Measurements from ENCODE around the gene BABAM1.
"Not testable (repeated sequence)": the region's sequence is repeated elsewhere in the genome, so short reads cannot be mapped to it uniquely, and the experiment has no call there.

Gene BABAM1

GRCh38 chr19:17243830-17244617 is 23.2 kb upstream of the BABAM1 start:
- no peak for DNase-seq

DNA sequence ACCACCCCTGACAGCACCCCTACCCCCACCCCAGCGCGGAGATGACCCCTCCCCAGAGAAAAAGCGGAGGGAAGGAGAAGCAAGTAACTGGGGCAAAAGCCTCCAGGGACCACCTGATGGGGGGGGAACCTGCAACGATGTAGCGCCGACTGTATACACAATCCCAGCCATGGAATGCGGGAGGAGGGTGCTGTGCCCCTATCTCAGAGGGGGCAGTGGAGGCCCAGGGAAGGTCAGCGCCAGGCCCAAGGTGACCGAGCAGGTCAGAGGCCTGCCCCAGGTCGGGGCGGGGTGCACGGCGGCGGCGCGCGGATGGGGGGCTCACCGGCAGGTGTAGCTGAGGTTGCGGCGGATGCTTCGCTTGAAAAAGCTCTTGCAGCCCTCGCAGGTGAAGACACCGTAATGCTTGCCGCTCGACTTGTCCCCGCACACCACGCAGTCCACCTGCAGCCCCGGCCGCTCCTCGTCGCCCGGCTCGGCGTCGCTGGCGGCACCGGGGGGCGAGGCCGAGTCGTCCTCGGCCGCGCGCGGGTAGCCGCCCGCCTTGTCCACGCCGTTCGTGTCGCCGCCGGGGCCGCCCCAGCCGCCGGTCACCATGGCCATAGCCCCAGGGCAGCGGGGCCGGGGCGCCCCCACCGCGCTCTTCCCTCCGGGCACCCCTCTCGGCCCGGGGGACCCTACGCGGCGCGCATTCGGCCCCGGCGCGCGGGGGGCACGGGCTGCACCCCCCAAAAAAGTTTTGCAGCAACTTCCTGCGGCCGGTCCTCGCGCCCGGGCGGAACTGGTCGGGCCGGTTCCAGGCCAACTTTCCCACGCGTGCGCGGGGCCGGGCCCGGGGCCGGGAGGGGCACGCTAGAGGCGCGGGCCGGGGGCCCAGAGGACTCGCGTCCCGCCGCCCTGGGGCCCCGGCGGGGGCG is 22.4 kb upstream of the BABAM1 start:
- no peak for DNase-seq

GRCh38 chr19:17245535-17245984 is 21.7 kb upstream of the BABAM1 start, which contains the start of gene NR2F6:
TSS of gene NR2F6 (minus strand) at chr19:17245919. CDS start at chr19:17245220, 699 bp downstream.
- DNase-seq: no peak

DNA sequence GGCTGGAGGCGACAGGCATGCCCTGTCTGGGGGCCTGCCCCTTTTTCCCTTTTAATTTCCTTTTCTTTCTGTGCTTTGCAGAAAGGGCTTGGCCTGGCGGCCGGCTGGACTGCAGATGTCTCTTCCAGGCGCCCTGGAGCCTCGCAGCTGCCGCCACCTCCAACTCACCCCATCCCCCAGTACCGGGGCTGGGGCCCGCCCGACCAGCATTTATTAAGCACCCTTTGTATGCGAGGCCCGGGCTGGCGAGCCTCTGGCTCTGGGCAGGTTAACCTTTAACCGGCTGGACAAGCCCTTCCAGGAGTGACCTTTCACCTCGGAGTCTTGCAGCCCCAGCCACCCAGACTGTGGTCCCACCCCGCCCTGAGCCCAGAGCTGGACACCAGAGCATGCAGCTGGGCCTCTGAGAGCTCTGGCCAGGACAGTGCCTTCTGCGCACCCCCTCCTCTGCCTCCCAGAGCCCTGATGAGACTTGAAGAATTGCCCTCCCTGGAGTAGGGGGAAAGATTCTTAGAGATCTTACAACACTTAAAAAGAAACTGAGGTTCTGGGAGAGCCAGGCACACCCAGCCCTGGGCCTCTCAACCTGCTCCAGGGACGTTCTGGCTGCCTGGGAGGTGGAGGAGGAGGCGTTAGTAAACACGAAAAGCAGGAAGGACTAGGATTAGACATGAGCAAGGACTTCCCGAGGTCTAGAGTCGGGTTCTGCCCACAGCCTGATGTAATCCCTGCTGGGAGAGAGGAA is 20.4 kb upstream of the BABAM1 start:
- DNase-seq: no peak

GRCh38 chr19:17248011-17248776 is 19.0 kb upstream of the BABAM1 start:
- DNase-seq: no peak

DNA sequence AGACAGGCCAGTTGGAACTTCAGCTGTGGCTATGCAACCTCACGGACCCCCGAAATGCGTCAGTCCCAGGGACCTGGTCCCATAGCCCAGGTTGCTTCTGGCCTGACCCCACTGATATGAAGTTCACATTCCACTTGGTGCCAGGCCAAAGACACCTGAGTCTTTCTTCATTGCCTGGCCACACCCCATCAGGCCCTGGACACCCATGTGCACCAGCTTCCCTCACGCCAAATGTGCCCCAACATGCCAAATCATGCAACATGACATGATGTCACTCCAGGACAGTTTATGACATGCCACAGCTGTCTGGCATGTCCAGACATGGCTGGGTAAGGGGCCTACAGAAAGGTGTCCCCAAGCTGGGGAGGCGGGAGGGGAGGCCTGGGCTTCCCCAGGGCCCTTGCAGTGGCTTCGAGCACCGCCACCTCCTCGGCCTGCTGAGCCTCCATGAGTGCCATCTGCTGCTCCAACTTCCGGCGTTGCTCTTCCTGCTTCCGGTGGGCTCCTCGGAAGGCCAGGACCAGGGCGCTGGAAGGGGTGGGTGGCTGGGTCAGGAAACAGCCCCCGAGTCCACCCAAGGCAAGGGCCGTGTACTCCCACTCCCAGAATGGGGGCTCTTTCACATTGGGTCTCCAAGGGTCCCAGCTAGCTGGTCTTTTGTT is 17.2 kb upstream of the BABAM1 start:
- no peak for DNase-seq

DNA sequence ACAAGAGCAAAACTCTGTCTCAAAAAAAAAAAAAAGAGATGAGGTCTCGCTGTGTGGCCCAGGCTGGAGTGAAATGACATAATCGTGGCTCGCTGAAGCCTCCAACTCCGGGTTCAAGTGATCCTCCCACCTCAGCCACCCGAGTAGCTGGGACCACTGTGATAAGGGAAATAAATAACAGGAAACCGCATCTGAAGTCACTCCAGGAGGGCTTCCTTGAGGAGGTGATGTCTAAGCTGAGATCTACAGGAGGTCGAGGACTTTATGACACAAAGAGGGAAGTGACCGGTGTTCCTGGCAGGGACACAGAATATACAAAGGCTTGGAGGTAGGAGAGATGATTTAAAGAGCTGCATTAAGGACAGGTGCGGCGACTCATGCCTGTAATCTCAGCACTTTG is 12.6 kb upstream of the BABAM1 start:
- DNase-seq: no peak

- no peak for DNase-seq
These were observed 12.1 kb upstream of the BABAM1 start for GRCh38 chr19:17255150-17255621.

GRCh38 chr19:17256130-17256529 is 11.1 kb upstream of the BABAM1 start:
- DNase-seq: no peak

GRCh38 chr19:17259118-17259780 is 8.0 kb upstream of the BABAM1 start:
- no peak for DNase-seq

- DNase-seq: no peak
These were observed 7.3 kb upstream of the BABAM1 start for GRCh38 chr19:17259934-17260333.

DNA sequence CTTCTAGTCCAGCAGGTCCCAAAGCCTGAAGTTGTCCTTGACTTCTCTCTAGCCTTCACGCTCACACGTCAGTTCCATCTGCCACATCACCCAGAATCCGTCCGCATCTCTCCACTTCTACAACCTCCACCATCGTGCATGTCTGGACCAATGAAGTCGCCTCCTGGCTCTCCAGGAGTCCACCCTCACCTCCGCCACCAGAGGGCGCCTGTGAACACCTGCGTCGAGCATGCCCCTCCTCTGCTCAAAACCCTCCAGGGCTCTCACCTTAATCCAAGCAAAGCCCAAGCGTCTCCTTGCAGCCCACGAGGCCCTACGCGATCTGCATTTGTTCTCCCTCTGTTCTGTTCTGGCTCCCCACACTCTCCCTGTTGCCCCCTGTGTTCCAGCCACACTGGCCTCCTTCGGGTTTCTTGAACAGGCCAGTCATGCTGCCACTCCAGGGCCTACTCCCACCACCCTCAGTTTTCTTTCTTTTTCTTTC is 6.4 kb upstream of the BABAM1 start:
- DNase-seq: peak; percentile 75

- DNase-seq: no peak
These were observed 4.7 kb upstream of the BABAM1 start for GRCh38 chr19:17262557-17262956.

GRCh38 chr19:17263712-17264640 is 3.3 kb upstream of the BABAM1 start:
- DNase-seq: no peak

GRCh38 chr19:17264641-17264979 is 2.6 kb upstream of the BABAM1 start, which contains the start of gene USHBP1:
TSS of gene USHBP1 (minus strand) at chr19:17264745. CDS start at chr19:17264299, 446 bp downstream.
- no peak for DNase-seq

DNA sequence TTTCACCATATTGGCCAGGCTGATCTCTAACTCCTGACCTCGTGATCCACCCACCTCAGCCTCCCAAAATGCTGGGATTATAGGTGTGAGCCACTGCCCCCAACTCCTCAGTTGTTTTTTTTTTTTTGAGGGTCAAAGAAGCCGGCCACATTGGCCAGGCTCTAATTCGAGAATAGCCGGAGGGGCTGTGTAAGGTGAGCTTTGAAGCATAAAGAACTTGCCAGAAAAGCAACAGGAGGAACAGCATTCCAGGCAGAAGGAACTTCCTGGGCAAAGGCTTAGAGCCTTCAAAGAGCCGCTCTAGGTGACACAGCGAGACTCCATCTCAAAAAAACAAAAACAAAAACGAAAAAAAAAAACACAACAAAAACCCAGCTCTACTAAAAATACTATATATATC is 1.2 kb upstream of the BABAM1 start:
- DNase-seq: no peak

DNA sequence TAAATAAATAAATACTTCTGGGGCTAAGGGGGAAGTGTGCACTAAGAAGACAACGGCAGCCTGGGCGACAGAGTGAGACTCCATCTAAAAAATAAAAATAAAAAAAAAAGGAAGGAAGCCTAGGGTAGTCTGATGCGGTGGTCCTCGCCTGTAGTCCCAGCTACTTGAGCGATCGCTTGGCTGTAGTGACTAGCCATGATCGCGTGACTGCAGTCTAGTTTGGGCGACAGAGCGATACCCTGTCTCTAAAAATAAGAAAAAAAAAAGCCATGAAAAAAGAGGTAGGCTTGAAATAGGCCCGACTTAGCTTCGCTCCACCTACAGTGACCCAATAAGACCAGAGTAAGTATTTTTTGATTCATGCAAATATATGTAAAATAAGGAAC is 661 bp upstream of the BABAM1 start:
- DNase-seq: no peak

DNA sequence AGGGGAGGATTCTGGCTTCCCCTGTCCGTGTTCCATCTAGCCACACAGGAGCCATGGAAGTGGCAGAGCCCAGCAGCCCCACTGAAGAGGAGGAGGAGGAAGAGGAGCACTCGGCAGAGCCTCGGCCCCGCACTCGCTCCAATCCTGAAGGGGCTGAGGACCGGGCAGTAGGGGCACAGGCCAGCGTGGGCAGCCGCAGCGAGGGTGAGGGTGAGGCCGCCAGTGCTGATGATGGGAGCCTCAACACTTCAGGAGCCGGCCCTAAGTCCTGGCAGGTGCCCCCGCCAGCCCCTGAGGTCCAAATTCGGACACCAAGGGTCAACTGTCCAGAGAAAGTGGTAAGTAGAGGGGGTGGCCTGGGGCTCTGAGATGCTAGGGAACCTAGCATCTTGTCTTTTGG is 1.5 kb downstream of the BABAM1 start:
- no peak for DNase-seq

GRCh38 chr19:17274892-17275291 is 7.6 kb downstream of the BABAM1 start:
- DNase-seq: not testable (repeated sequence)

All from GDM1 (cell line).